ENCODE results near the gene KTN1. TPM values are rescaled to one million over a fixed set of nuclear protein-coding genes. Genes with fewer than 3 reads are reported as not detected.

Gene KTN1, protein sequence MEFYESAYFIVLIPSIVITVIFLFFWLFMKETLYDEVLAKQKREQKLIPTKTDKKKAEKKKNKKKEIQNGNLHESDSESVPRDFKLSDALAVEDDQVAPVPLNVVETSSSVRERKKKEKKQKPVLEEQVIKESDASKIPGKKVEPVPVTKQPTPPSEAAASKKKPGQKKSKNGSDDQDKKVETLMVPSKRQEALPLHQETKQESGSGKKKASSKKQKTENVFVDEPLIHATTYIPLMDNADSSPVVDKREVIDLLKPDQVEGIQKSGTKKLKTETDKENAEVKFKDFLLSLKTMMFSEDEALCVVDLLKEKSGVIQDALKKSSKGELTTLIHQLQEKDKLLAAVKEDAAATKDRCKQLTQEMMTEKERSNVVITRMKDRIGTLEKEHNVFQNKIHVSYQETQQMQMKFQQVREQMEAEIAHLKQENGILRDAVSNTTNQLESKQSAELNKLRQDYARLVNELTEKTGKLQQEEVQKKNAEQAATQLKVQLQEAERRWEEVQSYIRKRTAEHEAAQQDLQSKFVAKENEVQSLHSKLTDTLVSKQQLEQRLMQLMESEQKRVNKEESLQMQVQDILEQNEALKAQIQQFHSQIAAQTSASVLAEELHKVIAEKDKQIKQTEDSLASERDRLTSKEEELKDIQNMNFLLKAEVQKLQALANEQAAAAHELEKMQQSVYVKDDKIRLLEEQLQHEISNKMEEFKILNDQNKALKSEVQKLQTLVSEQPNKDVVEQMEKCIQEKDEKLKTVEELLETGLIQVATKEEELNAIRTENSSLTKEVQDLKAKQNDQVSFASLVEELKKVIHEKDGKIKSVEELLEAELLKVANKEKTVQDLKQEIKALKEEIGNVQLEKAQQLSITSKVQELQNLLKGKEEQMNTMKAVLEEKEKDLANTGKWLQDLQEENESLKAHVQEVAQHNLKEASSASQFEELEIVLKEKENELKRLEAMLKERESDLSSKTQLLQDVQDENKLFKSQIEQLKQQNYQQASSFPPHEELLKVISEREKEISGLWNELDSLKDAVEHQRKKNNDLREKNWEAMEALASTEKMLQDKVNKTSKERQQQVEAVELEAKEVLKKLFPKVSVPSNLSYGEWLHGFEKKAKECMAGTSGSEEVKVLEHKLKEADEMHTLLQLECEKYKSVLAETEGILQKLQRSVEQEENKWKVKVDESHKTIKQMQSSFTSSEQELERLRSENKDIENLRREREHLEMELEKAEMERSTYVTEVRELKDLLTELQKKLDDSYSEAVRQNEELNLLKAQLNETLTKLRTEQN (N-terminal part only)
- total RNA-seq, result 100 to 1,000 TPM; 114 to 165 (median 139) TPM

DNA sequence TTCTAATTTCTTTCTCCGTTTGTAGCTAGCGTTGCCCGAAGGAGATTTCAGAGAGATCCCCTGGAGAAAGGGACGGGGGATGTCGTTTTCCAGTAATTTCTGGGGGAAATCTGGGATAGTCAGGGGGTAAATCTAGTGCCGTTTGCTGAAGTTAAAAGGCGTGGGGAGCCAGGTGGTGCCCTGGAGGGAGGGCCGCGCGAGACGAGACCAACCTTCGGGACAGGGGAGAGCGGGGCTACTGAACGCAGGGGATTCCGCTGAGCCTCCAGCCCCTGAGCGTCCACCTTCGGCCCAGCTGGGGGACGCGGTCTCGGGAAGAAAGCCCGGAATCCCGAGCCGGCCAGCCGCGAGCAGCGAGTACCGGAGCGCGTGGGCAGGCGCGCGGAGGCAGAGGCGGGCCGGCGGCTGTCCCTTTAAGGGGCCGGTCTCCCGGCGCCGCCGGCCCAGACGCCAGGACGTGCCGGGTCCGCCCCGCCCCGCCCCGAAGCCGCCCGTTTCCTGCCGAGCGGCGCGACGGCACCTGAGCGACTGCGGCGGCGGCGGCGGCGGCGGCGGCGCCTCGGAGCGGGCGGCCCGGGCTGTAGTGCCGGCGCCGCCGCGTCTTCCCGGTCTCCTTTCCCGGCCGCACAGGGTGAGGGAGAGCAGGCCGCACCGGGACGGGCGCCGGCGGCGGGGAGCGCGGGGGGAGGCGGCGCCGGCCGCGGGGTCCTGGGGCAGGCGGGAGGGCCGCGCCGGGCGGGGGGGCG lies at the start of gene KTN1:
Gene KTN1 (plus strand): TSS at position 484 of the 746 bp plus-strand sequence. CDS start 31,842 bp downstream, outside the sequence.
- DNase-seq (ENCODE audit: low spot score) (no peak), ATAC-seq (ENCODE audit: low FRiP score) (peak; percentile 93)
- TF ChIP-seq, protein P1, sequence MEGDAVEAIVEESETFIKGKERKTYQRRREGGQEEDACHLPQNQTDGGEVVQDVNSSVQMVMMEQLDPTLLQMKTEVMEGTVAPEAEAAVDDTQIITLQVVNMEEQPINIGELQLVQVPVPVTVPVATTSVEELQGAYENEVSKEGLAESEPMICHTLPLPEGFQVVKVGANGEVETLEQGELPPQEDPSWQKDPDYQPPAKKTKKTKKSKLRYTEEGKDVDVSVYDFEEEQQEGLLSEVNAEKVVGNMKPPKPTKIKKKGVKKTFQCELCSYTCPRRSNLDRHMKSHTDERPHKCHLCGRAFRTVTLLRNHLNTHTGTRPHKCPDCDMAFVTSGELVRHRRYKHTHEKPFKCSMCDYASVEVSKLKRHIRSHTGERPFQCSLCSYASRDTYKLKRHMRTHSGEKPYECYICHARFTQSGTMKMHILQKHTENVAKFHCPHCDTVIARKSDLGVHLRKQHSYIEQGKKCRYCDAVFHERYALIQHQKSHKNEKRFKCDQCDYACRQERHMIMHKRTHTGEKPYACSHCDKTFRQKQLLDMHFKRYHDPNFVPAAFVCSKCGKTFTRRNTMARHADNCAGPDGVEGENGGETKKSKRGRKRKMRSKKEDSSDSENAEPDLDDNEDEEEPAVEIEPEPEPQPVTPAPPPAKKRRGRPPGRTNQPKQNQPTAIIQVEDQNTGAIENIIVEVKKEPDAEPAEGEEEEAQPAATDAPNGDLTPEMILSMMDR (IDR thresholded peaks at IDR 0.05), result no peak

DNA sequence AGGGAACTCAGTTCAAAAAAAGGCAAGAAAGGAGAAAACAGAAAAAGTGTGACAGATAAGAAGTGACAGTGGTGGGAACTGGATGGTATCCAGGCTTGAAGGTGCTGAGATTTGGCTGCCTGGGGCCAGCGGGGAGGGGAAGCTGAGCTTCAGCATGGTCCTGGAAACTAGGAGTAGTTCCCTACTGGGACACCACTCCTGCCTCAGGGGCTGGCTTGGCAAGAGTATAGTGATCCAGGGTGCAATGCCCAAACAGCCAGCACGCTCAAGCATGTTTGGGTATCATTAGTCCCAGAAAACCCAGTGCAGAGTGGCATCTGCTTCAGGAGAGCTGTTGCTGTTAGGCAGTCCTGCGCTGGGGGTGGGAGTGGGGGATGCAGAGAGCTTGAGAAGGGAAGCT lies 49.5 kb upstream of the KTN1 start:
- DNase-seq (ENCODE audit: low spot score), result no peak
- ATAC-seq (ENCODE audit: low FRiP score), result no peak
- TF ChIP-seq, protein P1 (IDR thresholded peaks at IDR 0.05), result no peak

DNA sequence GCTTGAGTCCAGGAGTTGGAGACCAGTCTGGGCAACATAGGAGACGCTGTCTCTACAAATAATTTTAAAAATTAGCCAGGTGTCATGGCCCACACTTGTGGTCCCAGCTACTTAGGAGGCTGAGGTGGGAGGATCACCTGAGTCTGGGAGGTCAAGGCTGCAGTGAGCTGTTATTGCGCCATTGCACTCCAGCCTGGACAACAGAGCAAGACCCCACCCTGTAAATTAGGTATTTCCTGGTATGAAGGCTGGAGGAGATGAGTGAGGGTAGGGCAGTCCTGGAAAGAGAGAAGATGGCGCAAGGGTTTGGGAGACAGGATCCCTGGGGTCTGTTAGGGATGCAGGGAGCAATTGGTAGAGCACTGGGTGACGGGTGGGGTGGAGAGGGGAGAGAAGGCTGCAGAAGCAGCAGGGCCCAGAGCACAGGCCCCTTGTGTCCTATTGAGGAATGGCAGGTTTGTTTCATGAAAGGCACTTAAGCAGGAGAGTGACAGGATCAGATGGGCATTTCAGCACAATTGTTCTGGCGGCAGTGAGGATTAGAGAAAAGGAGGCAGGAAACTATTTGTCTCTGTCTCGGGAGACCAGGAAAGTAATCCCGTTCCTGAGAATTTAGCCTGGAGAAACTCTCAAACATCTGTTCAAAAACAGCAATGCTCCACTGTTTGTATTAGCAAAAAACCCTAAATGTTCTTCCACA lies 47.2 kb upstream of the KTN1 start:
- ATAC-seq (ENCODE audit: low FRiP score) (no peak), DNase-seq (ENCODE audit: low spot score) (no peak)
- TF ChIP-seq, protein P1 (IDR thresholded peaks at IDR 0.05), result no peak

DNA sequence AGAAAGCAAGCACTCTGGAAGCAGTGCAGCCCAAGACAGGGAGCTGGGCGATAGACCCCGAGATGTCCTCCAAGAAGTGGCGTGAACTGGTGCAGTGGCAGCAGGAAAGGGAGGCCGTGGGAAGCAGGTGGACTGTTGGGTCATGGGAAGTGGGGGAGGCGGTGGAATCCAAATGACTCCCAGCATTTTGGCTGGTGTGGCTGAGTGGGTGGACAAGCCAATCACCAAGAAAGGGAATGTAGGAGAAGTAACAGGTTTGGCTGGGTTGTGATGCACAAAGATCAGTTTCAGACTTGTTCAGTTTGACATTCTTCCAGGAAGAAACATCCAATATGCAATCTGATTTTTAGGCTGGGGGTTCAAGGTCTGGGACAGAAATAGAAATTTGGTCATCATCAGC lies 46.0 kb upstream of the KTN1 start:
- DNase-seq (ENCODE audit: low spot score), result no peak
- ATAC-seq (ENCODE audit: low FRiP score), result no peak
- TF ChIP-seq, protein P1 (IDR thresholded peaks at IDR 0.05), result no peak

DNA sequence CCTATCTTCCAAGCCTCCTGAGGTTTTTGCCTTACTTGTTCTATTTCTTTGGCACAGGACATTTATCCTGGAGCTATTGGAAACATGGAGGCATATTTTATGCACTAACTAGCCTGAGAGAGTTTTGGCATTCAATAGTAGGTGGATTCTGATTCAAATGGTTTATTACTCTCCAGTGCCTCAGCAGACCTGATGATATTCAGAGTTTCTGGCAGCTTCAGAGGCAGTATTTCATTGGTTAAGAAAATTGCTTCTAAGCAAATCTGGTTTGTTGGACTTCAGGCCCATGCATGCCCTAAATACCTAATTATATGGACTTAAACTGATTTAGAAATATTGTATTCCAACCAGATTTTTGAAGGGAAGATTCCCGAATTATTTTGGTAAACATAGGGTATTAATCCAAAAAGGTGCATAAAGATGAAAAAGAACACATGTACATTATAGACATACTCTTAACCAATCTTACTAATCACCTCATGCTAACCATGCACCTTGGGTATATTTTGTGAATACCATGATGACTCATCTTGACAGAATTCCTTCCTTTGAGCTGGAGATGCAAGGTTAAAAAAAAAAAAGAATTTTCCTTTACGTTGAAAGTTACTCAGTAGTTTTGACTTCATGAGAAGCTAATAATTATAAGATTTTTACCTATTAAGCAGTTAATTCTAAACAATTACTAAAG lies 44.3 kb upstream of the KTN1 start:
- TF ChIP-seq, protein P1 (IDR thresholded peaks at IDR 0.05), result no peak
- DNase-seq (ENCODE audit: low spot score), result no peak
- ATAC-seq (ENCODE audit: low FRiP score), result no peak

Data from omental fat pad (tissue), 4 donors.